Measurements from ENCODE around the gene AP5M1. TPM values are rescaled to one million over a fixed set of nuclear protein-coding genes. Genes with fewer than 3 reads are reported as not detected.
"Not testable (repeated sequence)": the region's sequence is repeated elsewhere in the genome, so short reads cannot be mapped to it uniquely, and the experiment has no call there.

The AP5M1 gene
- total RNA-seq, result 10 to 100 TPM; 17.3 to 36.0 (median 27.7) TPM

- Histone ChIP-seq H3K27me3 (no peaks in the 10 kb centered on the region), H3K36me3 (no peaks in the 10 kb centered on the region), H3K4me1 (peaks cover 44 to 46% of the 10 kb centered on the region in 2 donors), H3K9me3 (no peaks in the 10 kb centered on the region), H3K4me3 (peak within 1 kb of the TSS; percentile 70 to 98 (median 90)), H3K27ac (peak within 1 kb of the TSS; percentile 95 to 99 (median 98))
- in situ Hi-C loops (cut with MboI; ENCODE audit: low sequenced_read_pairs in 4 of 4) (no loop called here), intact Hi-C loops (cut with DNase I; ENCODE audit: low total_unique reads) (loop anchor here (1.0 to 5.0 kb wide), 2 partner anchors 122 to 691 kb away; partner anchors contain the start of genes NAA30 and TMEM260)
- ATAC-seq, result peak; percentile 91 to 94
- DNase-seq, result peak; percentile 86 to 90
- TF ChIP-seq, protein P1, sequence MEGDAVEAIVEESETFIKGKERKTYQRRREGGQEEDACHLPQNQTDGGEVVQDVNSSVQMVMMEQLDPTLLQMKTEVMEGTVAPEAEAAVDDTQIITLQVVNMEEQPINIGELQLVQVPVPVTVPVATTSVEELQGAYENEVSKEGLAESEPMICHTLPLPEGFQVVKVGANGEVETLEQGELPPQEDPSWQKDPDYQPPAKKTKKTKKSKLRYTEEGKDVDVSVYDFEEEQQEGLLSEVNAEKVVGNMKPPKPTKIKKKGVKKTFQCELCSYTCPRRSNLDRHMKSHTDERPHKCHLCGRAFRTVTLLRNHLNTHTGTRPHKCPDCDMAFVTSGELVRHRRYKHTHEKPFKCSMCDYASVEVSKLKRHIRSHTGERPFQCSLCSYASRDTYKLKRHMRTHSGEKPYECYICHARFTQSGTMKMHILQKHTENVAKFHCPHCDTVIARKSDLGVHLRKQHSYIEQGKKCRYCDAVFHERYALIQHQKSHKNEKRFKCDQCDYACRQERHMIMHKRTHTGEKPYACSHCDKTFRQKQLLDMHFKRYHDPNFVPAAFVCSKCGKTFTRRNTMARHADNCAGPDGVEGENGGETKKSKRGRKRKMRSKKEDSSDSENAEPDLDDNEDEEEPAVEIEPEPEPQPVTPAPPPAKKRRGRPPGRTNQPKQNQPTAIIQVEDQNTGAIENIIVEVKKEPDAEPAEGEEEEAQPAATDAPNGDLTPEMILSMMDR (IDR thresholded peaks at IDR 0.05 in 4 of 5, conservative IDR thresholded peaks at IDR 0.05 in 1 of 5), result peak in 3 of 5 experiments; percentile 8 to 20 (median 10)
- peak; percentile 69 to 71 for TF ChIP-seq POLR2A (IDR thresholded peaks at IDR 0.05)
Measured at GRCh38 chr14:57268161-57269069, at the start of gene AP5M1, which contains the start of gene EXOC5. Gene AP5M1, plus strand, starts transcription at chr14:57268971. Its CDS starts 344 bp downstream, at chr14:57269315. Gene EXOC5, minus strand, starts transcription at chr14:57268905. Its CDS starts 257 bp downstream, at chr14:57268648.

DNA sequence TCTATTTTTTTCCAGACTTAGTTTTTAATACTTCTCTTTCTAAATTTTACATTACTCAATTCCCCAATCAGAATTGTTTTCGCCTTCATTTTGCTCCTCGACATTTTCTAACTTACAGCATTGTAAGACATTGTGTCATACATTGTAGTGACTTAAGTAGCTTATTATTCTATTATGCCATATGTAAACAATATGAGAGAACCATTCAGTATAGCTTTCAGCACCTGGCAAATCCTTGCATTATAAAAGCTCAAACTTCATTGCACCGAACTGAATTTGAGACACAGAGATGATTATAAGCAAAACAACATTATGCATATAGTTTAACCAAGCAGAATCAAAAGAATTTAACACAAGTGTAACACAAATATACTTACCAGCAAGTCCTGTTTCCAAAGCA lies 46.8 kb upstream of the AP5M1 start:
- H3K36me3 ChIP-seq, result peaks cover 0 to 32% of the 10 kb centered on the region in 2 donors
- intact Hi-C loops (cut with DNase I; ENCODE audit: low total_unique reads) (no loop called here), in situ Hi-C loops (cut with MboI; ENCODE audit: low sequenced_read_pairs in 4 of 4) (no loop called here)
- no peaks in the 10 kb centered on the region for H3K4me1 ChIP-seq
- H3K27me3 ChIP-seq, result no peaks in the 10 kb centered on the region
- no peak overlapping the region for H3K27ac ChIP-seq
- ATAC-seq (no peak), DNase-seq (no peak)
- H3K4me3 ChIP-seq, result no peak overlapping the region
- no peaks in the 10 kb centered on the region for H3K9me3 ChIP-seq
- no peak for TF ChIP-seq POLR2A (IDR thresholded peaks at IDR 0.05)
- TF ChIP-seq, protein P1 (IDR thresholded peaks at IDR 0.05 in 4 of 5, conservative IDR thresholded peaks at IDR 0.05 in 1 of 5), result no peak

DNA sequence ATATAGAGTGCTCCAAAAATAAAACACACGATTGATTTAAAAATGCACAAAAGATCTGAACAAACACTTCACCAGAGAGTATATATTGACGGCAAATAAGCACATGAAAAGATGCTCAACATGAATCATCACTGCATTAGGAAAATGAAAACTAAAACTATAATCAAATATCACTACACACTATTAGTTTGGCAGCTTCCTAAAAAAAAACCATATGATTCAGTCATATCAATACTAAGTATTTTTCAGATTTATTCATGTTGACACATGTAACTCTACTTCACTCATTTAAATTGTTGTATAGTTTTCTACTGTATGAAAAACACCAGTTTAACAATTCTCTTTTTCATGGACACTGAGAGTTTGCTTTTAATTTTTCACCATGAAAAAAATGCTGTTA lies 41.7 kb upstream of the AP5M1 start:
- H3K4me3 ChIP-seq, result no peak overlapping the region
- DNase-seq, result no peak
- ATAC-seq, result no peak
- H3K9me3 ChIP-seq, result no peaks in the 10 kb centered on the region
- H3K27me3 ChIP-seq, result no peaks in the 10 kb centered on the region
- peaks cover 0 to 41% of the 10 kb centered on the region in 2 donors for H3K36me3 ChIP-seq
- no peak overlapping the region for H3K27ac ChIP-seq
- intact Hi-C loops (cut with DNase I; ENCODE audit: low total_unique reads) (no loop called here), in situ Hi-C loops (cut with MboI; ENCODE audit: low sequenced_read_pairs in 4 of 4) (no loop called here)
- TF ChIP-seq, protein P1 (IDR thresholded peaks at IDR 0.05 in 4 of 5, conservative IDR thresholded peaks at IDR 0.05 in 1 of 5), result no peak
- no peak for TF ChIP-seq POLR2A (IDR thresholded peaks at IDR 0.05)
- no peaks in the 10 kb centered on the region for H3K4me1 ChIP-seq

- H3K27me3 ChIP-seq; H3K4me1 ChIP-seq; H3K9me3 ChIP-seq; in situ Hi-C loops (cut with MboI; ENCODE audit: low sequenced_read_pairs in 4 of 4); H3K27ac ChIP-seq; DNase-seq; intact Hi-C loops (cut with DNase I; ENCODE audit: low total_unique reads); ATAC-seq; H3K4me3 ChIP-seq: not testable (repeated sequence)
- peaks cover 0 to 49% of the 10 kb centered on the region in 2 donors for H3K36me3 ChIP-seq
Measured at GRCh38 chr14:57228320-57228719, 40.5 kb upstream of the AP5M1 start.

GRCh38 chr14:57232006-57232405 lies 36.8 kb upstream of the AP5M1 start:
- Histone ChIP-seq H3K9me3 (no peaks in the 10 kb centered on the region), H3K27ac (no peak overlapping the region), H3K36me3 (peaks cover 0 to 80% of the 10 kb centered on the region in 2 donors), H3K27me3 (no peaks in the 10 kb centered on the region), H3K4me1 (no peaks in the 10 kb centered on the region), H3K4me3 (no peak overlapping the region)
- intact Hi-C loops (cut with DNase I; ENCODE audit: low total_unique reads), result no loop called here
- ATAC-seq, result no peak
- in situ Hi-C loops (cut with MboI; ENCODE audit: low sequenced_read_pairs in 4 of 4), result no loop called here
- TF ChIP-seq, protein P1 (IDR thresholded peaks at IDR 0.05 in 4 of 5, conservative IDR thresholded peaks at IDR 0.05 in 1 of 5), result no peak
- TF ChIP-seq POLR2A (IDR thresholded peaks at IDR 0.05), result no peak
- DNase-seq, result no peak

GRCh38 chr14:57240115-57240514 lies 28.7 kb upstream of the AP5M1 start:
- H3K27me3 ChIP-seq; H3K27ac ChIP-seq; H3K9me3 ChIP-seq; ATAC-seq; H3K4me1 ChIP-seq; DNase-seq; in situ Hi-C loops (cut with MboI; ENCODE audit: low sequenced_read_pairs in 4 of 4); intact Hi-C loops (cut with DNase I; ENCODE audit: low total_unique reads); H3K4me3 ChIP-seq: not testable (repeated sequence)
- H3K36me3 ChIP-seq, result peaks cover 0 to 36% of the 10 kb centered on the region in 2 donors
